Pancreas (tissue), 10 donors: ENCODE measurements around the gene MKKS. TPM values are rescaled to one million over a fixed set of nuclear protein-coding genes. Genes with fewer than 3 reads are reported as not detected.

Source experiments
- ATAC-seq, 4 donors: fragments of 200-7000 bp; cut with Tn5 transposase; one replicate each; pipeline versions ENCODE4 v1.8.0 to v1.9.1; 2020; ENCODE audit warnings: mild to moderate bottlenecking in 4 of 4, moderate library complexity in 4 of 4
- DNase-seq, 6 donors: peaks; one replicate each; pipeline ENCODE4 v3.0.0-alpha.2; 2020
- FAIRE-seq: peaks from 2 replicates; lab custom pipeline; 2012; peaks lifted over from hg19 to GRCh38; lab: Jason Lieb, UNC
- H3K27ac ChIP-seq, 4 donors: fragments of 200-600 bp; sonication (generic); 1 replicate in 3 of 4; 2 replicates in 1 of 4; pipeline versions ENCODE4 v1.5.0 to v1.8.0; 2020
- H3K27me3 ChIP-seq, 4 donors: fragments of 200-600 bp; one replicate each; pipeline ENCODE4 v1.8.0; 2021
- H3K36me3 ChIP-seq, 3 donors: fragments of 200-600 bp; sonication (generic) in 1 of 3; one replicate each; pipeline versions ENCODE4 v1.5.0 to v1.8.0; 2020 to 2021
- H3K4me1 ChIP-seq, 3 donors: fragments of 200-600 bp; one replicate each; pipeline ENCODE4 v1.8.0; 2021
- H3K4me3 ChIP-seq, 4 donors: fragments of 200-600 bp; sonication (generic) in 2 of 4; one replicate each; pipeline versions ENCODE4 v1.5.0 to v1.8.0; 2020 to 2021
- H3K9me3 ChIP-seq, 4 donors: fragments of 200-600 bp; one replicate each; pipeline ENCODE4 v1.8.0; 2021
- CTCF ChIP-seq, 4 donors: fragments of 200-600 bp; sonication (generic) in 3 of 4; IDR thresholded peaks; one replicate each; pipeline versions ENCODE4 v1.5.0 to v1.8.0; 2021; ENCODE audit warnings: antibody characterized with exemption in 4 of 4
- WGBS, 2 donors: extraction: QIAGEN DNeasy Blood & Tissue Kit; methylation state at CpG; one replicate each; pipeline ENCODE4 v1.1.7; 2013; 5-methylcytosine and 5-hydroxymethylcytosine counted together
- intact Hi-C, 3 donors: fragments of 100-400 bp; cut with DNase I; formaldehyde crosslinking; loops; one replicate each; pipeline versions ENCODE4 v1.11.1 to v1.14.2; 2022
- polyA plus RNA-seq, 2 donors: library from polyadenylated mRNA; stranded (reverse); fragments of 200-250 nt; gene quantifications; one replicate each; pipeline ENCODE4 v1.2.3, GENCODE V29; 2013
- total RNA-seq, 6 donors: library from RNA; stranded (reverse); fragmentation: NEBNext Ultra II Directional in 4 of 6; extraction: Animal tissue kit (Norgen Biotek cat#: 25700) in 4 of 6; gene quantifications; one replicate each; pipeline versions ENCODE4 v1.2.1 to v1.2.4, GENCODE V29; 2021 to 2023
- donor health status: healthy with polysubstance abuse.
- donor health status: DM: no; HTN: no; CAD: no; lungs with moderate emphysema.
- donor health status: DM: no; HTN: no; CAD: no.
- donor health status: control.
- donor health status: control.
- donor health status: Bipolar disorder and iron deficiency.
- donor health status: DM: yes; HTN: yes; CAD: no.
- donor health status: DM: no; HTN: no; CAD: no.
- donor health status: DM: no; HTN: no; CAD: no.
- donor health status: DM: yes; HTN: yes; CAD: no.

MKKS gene
- total and polyA plus RNA-seq, 8 donors = 5.3 to 15.3 (median 7.4) TPM

GRCh38 chr20:10433014-10433622 is 904 bp downstream of the MKKS start:
- Histone ChIP-seq H3K4me1 (peaks cover 0 to 20% (median 0%) of the 10 kb centered on the region in 3 donors), H3K27ac (peak overlapping the region in 3 of 4 donors; percentile 79 to 95 (median 88)), H3K9me3 (no peaks in the 10 kb centered on the region), H3K36me3 (no peaks in the 10 kb centered on the region), H3K4me3 (peak overlapping the region; percentile 56 to 88 (median 87)), H3K27me3 (no peaks in the 10 kb centered on the region)
- TF ChIP-seq CTCF (IDR thresholded peaks at IDR 0.05) = no peak
- no peak for FAIRE-seq
- intact Hi-C loops = no loop called here
- no peak for ATAC-seq
- WGBS, 2 donors = 38 to 43% methylated on average over 30 of the region's 30 CpGs
- DNase-seq = no peak

GRCh38 chr20:10432079-10432478 is 1.9 kb downstream of the MKKS start:
- intact Hi-C loops = no loop called here
- Histone ChIP-seq H3K4me3 (no peak overlapping the region), H3K9me3 (no peaks in the 10 kb centered on the region), H3K27me3 (no peaks in the 10 kb centered on the region), H3K27ac (no peak overlapping the region), H3K36me3 (no peaks in the 10 kb centered on the region), H3K4me1 (peaks cover 0 to 20% (median 8%) of the 10 kb centered on the region in 3 donors)
- ATAC-seq (no peak), FAIRE-seq (no peak), DNase-seq (no peak)
- 91 to 94% methylated on average over 1 of the region's 1 CpG for WGBS, 2 donors
- no peak for TF ChIP-seq CTCF (IDR thresholded peaks at IDR 0.05)

GRCh38 chr20:10430704-10431103 is 3.3 kb downstream of the MKKS start:
- intact Hi-C loops = no loop called here
- ATAC-seq (no peak), FAIRE-seq (no peak), DNase-seq (no peak)
- 85 to 89% methylated on average over 5 of the region's 5 CpGs for WGBS, 2 donors
- Histone ChIP-seq H3K27ac (no peak overlapping the region), H3K9me3 (no peaks in the 10 kb centered on the region), H3K4me3 (no peak overlapping the region), H3K4me1 (peaks cover 0 to 14% (median 8%) of the 10 kb centered on the region in 3 donors), H3K36me3 (no peaks in the 10 kb centered on the region), H3K27me3 (no peaks in the 10 kb centered on the region)
- no peak for TF ChIP-seq CTCF (IDR thresholded peaks at IDR 0.05)

DNA sequence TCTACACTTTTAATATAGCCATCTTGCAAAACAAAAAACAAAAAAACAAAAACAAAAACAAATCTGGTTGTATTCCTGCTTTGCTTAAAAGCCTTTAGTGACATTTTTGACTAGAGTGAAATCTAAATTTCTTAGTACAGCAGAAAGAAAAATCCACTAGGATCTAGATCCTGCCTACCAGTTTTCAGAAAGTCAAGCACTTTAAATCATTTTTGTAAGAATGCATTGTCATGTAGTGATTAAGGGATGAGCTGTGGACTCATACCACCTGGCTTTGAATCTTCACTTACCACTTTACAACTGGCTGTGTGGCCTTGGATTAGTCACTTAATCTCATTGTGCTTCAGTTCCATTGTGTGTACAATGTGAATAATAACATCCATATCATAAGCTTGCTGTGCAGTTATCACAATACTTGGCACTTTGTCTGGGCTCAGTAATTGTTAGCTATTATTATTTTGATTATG is 4.0 kb downstream of the MKKS start:
- peaks cover 0 to 13% (median 8%) of the 10 kb centered on the region in 3 donors for H3K4me1 ChIP-seq
- no peak for DNase-seq
- no peak for FAIRE-seq

More for the DNA sequence above, 4.0 kb downstream of the MKKS start:
- Histone ChIP-seq H3K9me3 (no peaks in the 10 kb centered on the region), H3K36me3 (no peaks in the 10 kb centered on the region), H3K27me3 (no peaks in the 10 kb centered on the region), H3K4me3 (no peak overlapping the region), H3K27ac (no peak overlapping the region)
- ATAC-seq = no peak
- no peak for TF ChIP-seq CTCF (IDR thresholded peaks at IDR 0.05)
- intact Hi-C loops = loop anchor here in 1 of 3 donors (5.0 kb wide), 1 partner anchor 453 kb away; no protein-coding TSS in a partner anchor
